Duodenal mucosa (tissue), 2 donors: ENCODE data around the gene ADCY2.

Experiments
- H3K27ac ChIP-seq: one replicate; pipeline ENCODE4 v1.7.0; 2013; ENCODE audit warnings: low read depth, low read length
- H3K27me3 ChIP-seq, 2 donors: one replicate each; pipeline ENCODE4 v1.7.0; 2013; ENCODE audit warnings: low read length in 2 of 2, control low read depth in 1 of 2; ENCODE audit not compliant: insufficient read depth in 2 of 2, control insufficient read depth in 1 of 2
- H3K36me3 ChIP-seq, 2 donors: one replicate each; pipeline ENCODE4 v1.7.0; 2013; ENCODE audit warnings: low read length in 2 of 2, control low read depth in 1 of 2; ENCODE audit not compliant: insufficient read depth in 2 of 2, control insufficient read depth in 1 of 2
- H3K4me1 ChIP-seq, 2 donors: one replicate each; pipeline ENCODE4 v1.7.0; 2013; ENCODE audit warnings: low read length in 2 of 2, control low read depth in 1 of 2; ENCODE audit not compliant: insufficient read depth in 2 of 2, control insufficient read depth in 1 of 2
- H3K4me3 ChIP-seq, 2 donors: one replicate each; pipeline ENCODE4 v1.7.0; 2013; ENCODE audit warnings: low read length in 2 of 2, low read depth in 1 of 2
- H3K9ac ChIP-seq, 2 donors: one replicate each; pipeline ENCODE4 v1.7.0; 2013; ENCODE audit warnings: low read length in 2 of 2, low read depth in 1 of 2
- H3K9me3 ChIP-seq, 2 donors: one replicate each; pipeline ENCODE4 v1.7.0; 2013; ENCODE audit warnings: low read length in 2 of 2, control low read depth in 1 of 2; ENCODE audit not compliant: control insufficient read depth in 1 of 2

Gene ADCY2

DNA sequence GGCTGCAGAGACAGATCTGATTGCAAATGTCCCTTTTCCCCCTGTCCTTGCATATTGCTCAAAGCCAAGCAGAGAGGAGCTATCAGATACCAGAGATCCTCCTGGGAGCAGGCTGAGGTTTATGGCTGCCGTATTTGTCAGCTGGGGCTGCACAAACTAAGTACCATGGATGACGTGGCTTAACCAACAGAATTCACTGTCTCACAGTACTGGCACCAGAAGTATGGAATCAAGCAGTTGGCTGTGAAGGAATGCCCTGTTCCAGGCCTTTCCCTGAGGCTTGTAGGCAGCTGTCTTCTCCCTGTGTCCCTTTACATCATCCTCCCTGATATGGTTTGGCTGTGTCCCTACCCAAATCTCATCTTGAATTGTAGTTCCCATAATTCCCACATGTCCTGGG lies 452.4 kb downstream of the ADCY2 start:
- Histone ChIP-seq H3K27me3 (peaks cover 21 to 24% of the 10 kb centered on the region in 2 donors), H3K4me1 (peaks cover 3 to 6% of the 10 kb centered on the region in 2 donors), H3K27ac (no peak overlapping the region), H3K4me3 (no peak overlapping the region), H3K9ac (no peak overlapping the region), H3K9me3 (no peaks in the 10 kb centered on the region), H3K36me3 (no peaks in the 10 kb centered on the region)

DNA sequence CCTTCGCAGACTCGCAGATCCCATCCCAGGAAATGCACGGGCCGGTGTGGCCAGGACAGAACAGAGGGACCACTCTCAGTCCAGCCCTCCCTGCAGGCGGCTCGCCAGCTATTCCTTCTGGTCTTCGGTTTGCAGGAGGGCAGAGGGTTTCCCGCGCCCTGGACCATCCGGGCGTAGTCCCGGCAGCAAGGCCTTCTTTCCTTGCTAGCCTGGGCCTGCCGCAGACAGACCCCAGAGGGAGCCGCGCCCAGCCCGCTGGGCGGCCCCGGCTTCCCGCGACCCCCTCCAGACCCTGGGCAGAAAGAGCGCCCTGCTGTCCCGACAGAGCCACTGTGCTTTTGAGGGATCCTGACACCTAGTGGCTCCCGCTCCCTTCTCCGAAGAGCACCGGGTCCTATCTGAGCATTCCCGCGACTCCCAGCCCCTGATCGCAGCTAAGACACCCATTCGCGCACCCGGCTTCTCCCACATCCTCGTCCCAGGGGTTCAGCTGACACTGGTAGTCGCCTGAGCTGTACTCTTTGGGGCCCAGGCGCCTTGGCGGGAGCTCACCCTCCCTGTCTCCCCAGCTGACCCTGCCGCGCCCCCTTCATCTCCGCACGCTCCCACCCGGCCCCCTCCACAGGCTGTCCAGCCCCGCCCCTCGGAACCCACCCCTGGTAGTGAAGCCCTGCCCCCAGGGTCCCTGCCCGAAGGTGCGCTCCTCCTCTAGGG lies 453.9 kb downstream of the ADCY2 start:
- Histone ChIP-seq H3K36me3 (no peaks in the 10 kb centered on the region), H3K27me3 (peaks cover 21 to 24% of the 10 kb centered on the region in 2 donors), H3K27ac (no peak overlapping the region), H3K4me1 (peaks cover 3 to 6% of the 10 kb centered on the region in 2 donors), H3K9ac (peak overlapping the region in 1 of 2 donors; percentile 12), H3K4me3 (peak overlapping the region; percentile 32 to 42), H3K9me3 (no peaks in the 10 kb centered on the region)

DNA sequence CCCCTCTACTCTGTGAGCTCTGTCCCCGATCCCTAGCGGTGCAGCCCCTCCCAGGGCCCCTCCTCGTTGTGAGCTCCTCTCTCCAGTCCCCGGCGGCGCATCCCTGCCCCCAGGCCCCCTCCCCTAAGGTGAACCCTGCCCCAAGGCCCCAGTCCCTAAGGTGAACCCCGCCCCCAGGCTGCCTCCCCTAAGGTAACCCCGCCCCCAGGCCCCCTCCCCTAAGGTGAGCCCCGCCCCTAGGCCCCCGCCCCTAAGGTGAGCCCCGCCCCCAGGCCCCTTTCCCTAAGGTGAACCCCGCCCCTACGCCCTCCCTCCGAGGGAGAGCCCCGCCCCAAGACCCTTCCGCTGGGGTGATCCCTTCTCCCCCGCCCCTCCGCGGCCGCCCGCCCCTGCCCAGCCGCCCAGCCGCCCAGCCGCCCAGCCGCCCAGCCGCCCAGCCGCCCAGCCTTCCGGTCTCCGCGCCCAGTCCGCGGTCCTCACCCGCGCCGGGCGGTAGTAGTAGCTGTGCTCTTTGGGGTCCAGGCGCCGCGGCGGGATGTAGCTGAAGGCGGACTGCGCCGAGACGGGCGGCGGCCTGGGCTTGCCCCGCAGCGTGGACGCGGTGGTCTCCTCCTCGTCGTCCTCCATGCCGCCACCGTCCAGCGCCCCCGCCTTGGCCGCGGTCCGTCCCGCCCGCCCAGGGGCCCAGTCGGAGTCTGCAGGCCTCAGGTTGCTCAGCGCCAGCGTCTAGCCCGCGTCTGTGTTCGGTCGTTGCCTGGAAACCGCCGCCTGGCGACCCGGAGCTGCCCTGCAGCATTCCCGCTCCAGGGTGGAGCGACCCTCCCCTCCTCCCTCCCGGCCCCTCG lies 454.7 kb downstream of the ADCY2 start, which contains the start of gene CFAP90:
Gene CFAP90 (minus strand): TSS at position 739 of the 845 bp plus-strand sequence. CDS start 112 bp downstream, at position 627.
- no peak within 1 kb of the TSS for H3K27ac ChIP-seq
- peaks cover 3 to 6% of the 10 kb centered on the region in 2 donors for H3K4me1 ChIP-seq
- peaks cover 21 to 24% of the 10 kb centered on the region in 2 donors for H3K27me3 ChIP-seq
- no peaks in the 10 kb centered on the region for H3K9me3 ChIP-seq
- peak within 1 kb of the TSS in 1 of 2 donors; percentile 12 for H3K9ac ChIP-seq
- H3K36me3 ChIP-seq = no peaks in the 10 kb centered on the region
- peak within 1 kb of the TSS; percentile 39 to 49 for H3K4me3 ChIP-seq

DNA sequence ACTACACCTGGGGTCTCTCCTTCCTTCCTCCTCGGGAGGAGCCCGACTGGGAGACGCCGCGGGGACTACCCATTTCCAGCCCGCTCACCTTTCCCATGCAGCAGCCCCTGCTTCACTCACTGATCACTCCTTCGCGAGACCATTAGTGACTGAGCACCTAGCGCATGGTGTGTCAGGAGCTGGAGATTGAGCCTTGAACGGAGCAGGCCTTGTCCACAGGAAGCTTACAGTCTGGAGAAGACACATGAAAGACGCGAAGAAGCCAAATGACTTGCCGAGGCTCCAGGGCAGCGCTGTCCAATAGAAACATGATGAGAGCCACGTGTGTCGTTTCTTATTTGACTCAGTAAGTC lies 455.3 kb downstream of the ADCY2 start:
- Histone ChIP-seq H3K4me1 (peaks cover 3 to 6% of the 10 kb centered on the region in 2 donors), H3K27ac (no peak overlapping the region), H3K36me3 (no peaks in the 10 kb centered on the region), H3K27me3 (peaks cover 21 to 24% of the 10 kb centered on the region in 2 donors), H3K4me3 (peak overlapping the region; percentile 39 to 49), H3K9me3 (no peaks in the 10 kb centered on the region), H3K9ac (no peak overlapping the region)

DNA sequence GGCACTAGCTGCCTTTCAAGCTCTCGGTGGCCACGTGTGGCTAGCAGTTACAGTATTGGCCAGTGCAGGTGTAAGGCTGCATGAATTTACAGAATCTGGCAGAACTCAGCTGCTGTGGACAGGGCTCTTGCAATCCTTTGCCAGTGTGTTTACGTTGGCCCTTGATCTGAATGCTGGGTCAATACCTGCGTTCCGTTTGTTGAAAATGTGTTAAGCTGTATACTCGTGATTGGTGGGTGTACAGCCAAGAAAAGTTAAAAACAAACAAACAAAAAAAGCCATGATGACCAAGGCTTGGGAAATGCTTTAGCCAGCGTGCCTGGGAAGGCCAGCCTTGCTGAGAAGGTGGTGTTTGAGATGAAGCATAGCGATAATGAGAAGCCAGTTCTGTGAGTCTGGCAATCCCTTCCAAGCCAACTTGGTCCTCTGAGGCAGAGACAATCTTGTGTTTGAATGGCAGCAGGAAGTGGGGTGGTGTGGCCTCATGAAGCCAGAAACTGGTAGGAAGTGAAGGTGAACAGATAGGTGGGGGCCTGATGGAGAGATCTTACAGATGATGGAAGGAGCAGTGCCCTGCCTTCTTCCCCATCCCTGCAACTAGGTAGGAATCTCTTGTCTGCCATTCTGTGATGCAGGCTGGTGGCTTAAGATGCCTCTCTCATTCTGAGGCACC lies 455.8 kb downstream of the ADCY2 start:
- no peak overlapping the region for H3K4me3 ChIP-seq
- H3K4me1 ChIP-seq = peaks cover 3 to 6% of the 10 kb centered on the region in 2 donors
- H3K9ac ChIP-seq = no peak overlapping the region
- H3K27me3 ChIP-seq = peaks cover 21 to 24% of the 10 kb centered on the region in 2 donors
- no peak overlapping the region for H3K27ac ChIP-seq
- no peaks in the 10 kb centered on the region for H3K9me3 ChIP-seq
- no peaks in the 10 kb centered on the region for H3K36me3 ChIP-seq

DNA sequence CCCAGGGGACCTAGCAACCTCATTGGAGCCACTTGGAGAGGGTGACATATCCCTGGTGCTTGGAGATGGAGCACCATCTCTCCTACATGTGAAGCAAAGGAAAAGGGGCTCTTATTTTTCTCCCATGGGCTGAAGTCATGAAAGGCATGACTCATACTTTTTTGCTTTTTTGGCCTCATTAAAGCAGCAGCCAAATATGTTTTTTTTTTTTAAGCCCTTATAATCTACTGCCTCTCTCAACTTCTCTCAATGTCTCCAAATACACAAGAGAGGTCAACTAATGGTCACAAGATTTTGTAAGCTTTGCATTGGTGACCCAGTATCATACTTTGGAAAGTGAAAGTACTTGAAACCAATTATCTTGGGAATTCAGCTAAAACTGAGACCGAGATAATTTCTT lies 456.6 kb downstream of the ADCY2 start:
- Histone ChIP-seq H3K9me3 (no peaks in the 10 kb centered on the region), H3K4me1 (peaks cover 3 to 6% of the 10 kb centered on the region in 2 donors), H3K27ac (no peak overlapping the region), H3K9ac (no peak overlapping the region), H3K4me3 (no peak overlapping the region), H3K36me3 (peaks cover 0 to 2% of the 10 kb centered on the region in 2 donors), H3K27me3 (peaks cover 21 to 24% of the 10 kb centered on the region in 2 donors)

DNA sequence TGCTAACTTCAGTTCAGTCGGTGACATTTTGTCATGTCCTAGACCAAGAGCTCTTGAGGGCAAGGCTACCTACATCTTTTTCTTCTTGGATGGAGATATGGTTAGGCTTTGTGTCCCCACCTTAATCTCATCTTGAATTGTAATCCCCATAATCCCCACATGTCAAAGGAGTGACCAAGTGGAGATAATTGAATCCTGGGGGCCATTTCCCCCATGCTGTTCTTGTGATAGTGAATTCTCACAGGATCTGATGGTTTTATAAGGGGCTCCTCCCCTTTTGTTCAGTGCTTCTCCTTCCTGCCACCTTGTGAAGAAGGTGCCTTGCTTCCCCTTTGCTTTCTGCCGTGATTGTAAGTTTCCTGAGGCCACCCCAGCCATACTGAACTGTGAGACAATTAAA lies 457.1 kb downstream of the ADCY2 start:
- Histone ChIP-seq H3K27ac (no peak overlapping the region), H3K4me1 (peaks cover 3 to 6% of the 10 kb centered on the region in 2 donors), H3K9me3 (no peaks in the 10 kb centered on the region), H3K9ac (no peak overlapping the region), H3K4me3 (no peak overlapping the region), H3K36me3 (peaks cover 0 to 7% of the 10 kb centered on the region in 2 donors), H3K27me3 (peaks cover 21 to 24% of the 10 kb centered on the region in 2 donors)

DNA sequence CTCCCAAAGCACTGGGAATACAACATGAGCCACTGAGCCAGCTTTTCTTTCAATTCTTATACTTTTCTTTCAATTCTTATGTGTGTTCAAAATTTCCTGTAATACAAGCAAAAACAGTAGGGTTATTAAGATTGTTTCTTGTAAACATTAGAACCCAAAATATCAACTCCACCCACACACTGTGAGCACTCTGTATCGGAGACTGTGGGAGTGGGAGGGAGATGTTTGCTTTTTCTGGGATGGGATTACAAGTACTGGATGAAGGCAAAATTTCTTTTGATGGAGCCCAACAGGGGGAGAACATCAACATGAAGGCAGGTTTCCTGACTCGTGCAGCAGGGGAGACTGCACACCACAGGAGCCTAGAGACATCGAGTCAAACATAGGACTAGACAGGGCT lies 459.7 kb downstream of the ADCY2 start:
- H3K36me3 ChIP-seq = peaks cover 0 to 26% of the 10 kb centered on the region in 2 donors

DNA sequence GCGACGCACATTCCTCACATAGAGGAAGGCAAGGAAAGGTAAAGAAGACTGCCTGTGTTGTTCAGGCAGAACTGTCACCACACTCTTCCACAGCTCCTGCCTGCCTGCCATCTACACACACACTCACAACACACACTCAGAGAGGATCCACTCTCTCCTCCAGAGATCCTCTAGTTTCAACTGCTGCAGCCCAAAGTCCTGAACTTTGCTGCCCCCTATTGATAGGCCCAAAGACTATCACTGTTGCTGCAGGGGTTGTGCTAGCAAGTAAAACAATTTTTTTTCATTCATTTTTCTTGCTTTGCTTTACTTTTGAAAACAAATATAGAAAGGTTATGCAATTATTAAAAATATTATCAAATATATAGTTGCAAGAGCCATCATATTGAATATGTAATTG lies 460.9 kb downstream of the ADCY2 start:
- H3K36me3 ChIP-seq = peaks cover 4 to 34% of the 10 kb centered on the region in 2 donors
- no peaks in the 10 kb centered on the region for H3K9me3 ChIP-seq
- no peak overlapping the region for H3K9ac ChIP-seq
- no peaks in the 10 kb centered on the region for H3K4me1 ChIP-seq
- H3K27me3 ChIP-seq = no peaks in the 10 kb centered on the region
- H3K4me3 ChIP-seq = no peak overlapping the region
- H3K27ac ChIP-seq = no peak overlapping the region

More for the DNA sequence above, 459.7 kb downstream of the ADCY2 start:
- H3K4me3 ChIP-seq = no peak overlapping the region
- H3K9ac ChIP-seq = no peak overlapping the region
- peaks cover 4 to 5% of the 10 kb centered on the region in 2 donors for H3K27me3 ChIP-seq
- H3K9me3 ChIP-seq = no peaks in the 10 kb centered on the region
- no peak overlapping the region for H3K27ac ChIP-seq
- H3K4me1 ChIP-seq = no peaks in the 10 kb centered on the region
